Fibroblast of villous mesenchyme (primary cell): Measurements from ENCODE around the gene VSIR. TPM values are rescaled to one million over a fixed set of nuclear protein-coding genes. Genes with fewer than 3 reads are reported as not detected.
A peak's percentile ranks its signal among the peaks of the same experiment; 100 is the strongest.

Experiments used
- DNase-seq: peaks from one replicate; pipeline ENCODE4 v3.0.0-alpha.2; 2010; ENCODE audit warnings: low read depth
- H3K4me3 ChIP-seq: 2 replicates; pipeline ENCODE4 v1.5.1; 2011; ENCODE audit warnings: low read depth, mild to moderate bottlenecking, low read length
- total RNA-seq: library from RNA; depleted of rRNA; stranded (reverse); fragments of >200 nt; gene quantifications from 2 replicates; pipeline ENCODE4 v1.2.3, GENCODE V29; 2012
- TF ChIP-seq, protein P1 (sequence below): IDR thresholded peaks from 2 replicates; pipeline ENCODE4 v1.5.1; 2012; ENCODE audit warnings: low read depth, mild to moderate bottlenecking, low read length; ENCODE audit not compliant: insufficient read depth

VSIR gene
- total RNA-seq, 1 donor = 57.4 TPM

DNA sequence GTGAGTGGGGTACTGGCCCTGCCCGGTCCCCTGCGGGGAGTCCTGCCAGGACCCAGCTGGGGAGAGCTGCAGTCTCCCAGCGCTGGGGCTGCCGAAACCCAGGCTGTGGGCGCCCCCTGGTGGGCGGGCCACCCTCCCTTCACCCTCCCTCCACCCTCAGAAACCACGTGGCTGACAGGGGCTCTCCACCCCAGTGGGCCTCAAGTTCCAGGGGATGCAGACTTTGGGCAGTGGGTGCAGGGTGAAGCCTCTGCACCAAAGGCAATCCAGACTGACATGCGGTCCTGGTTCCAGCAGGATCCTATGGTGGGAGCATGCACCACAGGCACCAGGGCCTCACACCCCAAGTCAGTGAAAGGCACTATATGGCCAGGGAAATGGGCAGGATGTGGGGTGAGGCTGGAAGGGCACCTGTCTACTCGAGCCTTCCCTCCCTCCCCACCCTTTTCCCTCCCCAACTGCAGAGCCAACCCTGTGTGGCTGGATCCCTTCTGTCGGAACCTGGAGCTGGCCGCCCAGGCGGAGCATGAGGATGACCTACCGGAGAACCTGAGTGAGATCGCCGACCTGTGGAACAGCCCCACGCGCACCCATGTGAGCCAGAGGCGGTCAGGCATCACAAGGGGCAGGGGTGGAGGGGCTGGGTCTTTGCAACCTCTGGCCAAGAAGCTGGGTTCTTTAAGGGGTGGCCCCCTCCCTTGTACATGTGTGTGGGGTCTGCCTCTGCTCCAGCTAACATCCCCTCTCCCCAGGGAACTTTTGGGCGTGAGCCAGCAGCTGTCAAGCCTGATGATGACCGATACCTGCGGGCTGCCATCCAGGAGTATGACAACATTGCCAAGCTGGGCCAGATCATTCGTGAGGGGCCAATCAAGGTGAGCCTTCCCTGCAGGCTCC lies 38.9 kb upstream of the VSIR start:
- TF ChIP-seq, protein P1, sequence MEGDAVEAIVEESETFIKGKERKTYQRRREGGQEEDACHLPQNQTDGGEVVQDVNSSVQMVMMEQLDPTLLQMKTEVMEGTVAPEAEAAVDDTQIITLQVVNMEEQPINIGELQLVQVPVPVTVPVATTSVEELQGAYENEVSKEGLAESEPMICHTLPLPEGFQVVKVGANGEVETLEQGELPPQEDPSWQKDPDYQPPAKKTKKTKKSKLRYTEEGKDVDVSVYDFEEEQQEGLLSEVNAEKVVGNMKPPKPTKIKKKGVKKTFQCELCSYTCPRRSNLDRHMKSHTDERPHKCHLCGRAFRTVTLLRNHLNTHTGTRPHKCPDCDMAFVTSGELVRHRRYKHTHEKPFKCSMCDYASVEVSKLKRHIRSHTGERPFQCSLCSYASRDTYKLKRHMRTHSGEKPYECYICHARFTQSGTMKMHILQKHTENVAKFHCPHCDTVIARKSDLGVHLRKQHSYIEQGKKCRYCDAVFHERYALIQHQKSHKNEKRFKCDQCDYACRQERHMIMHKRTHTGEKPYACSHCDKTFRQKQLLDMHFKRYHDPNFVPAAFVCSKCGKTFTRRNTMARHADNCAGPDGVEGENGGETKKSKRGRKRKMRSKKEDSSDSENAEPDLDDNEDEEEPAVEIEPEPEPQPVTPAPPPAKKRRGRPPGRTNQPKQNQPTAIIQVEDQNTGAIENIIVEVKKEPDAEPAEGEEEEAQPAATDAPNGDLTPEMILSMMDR = peak; percentile 86
- DNase-seq = peak; percentile 46
- H3K4me3 ChIP-seq = no peak overlapping the region

DNA sequence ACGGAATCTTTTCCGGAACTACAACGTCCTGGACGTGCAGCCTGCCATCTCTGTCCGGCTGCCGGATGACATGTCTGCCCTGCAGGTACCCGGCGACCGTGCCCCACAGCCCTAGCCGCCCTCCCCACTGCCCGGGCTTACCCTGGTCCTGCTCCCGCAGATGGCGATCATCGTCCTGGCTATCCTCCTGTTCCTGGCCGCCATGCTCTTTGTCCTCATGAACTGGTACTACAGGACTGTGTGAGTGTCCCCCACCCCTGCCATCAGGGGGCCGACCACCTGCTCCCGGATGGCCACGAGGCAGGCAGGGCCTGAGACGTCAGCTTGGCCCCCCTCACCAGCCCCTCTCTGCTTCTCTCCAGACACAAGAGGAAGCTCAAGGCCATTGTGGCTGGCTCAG lies 38.0 kb upstream of the VSIR start:
- no peak for DNase-seq
- TF ChIP-seq, protein P1 = no peak
- H3K4me3 ChIP-seq = no peak overlapping the region

DNA sequence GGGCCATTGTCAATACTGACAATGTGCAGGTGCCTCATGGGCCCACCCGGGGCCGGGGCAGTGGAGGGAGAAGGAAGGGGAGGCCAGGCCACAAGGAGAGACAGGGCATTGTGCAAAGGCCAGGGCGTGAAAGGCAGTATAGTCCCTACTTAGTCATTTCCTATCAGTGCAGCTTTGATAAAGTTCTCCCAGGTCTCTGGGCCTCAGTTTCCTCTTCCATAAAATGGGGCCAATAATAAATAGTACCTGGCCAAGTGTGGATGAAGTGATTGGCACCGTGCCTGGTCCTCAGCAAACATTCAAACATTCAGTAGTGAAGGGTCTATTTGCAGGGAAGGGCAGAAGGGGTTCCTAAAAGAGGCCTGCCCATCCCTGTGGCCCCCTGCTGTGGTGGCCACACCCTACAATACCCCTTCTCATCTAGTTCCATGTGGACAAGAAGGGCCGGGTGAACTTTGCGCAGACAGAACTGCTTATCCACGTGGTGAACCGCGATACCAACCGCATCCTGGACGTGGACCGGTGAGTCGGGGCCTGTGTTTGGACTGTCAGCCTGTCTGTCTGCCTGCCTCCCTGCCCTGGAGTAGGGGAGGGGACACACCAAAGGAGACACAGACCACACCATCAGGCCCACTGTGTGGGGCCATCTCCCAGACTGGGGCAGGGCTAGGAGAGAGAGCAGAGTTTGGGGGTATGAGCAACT lies 36.9 kb upstream of the VSIR start:
- H3K4me3 ChIP-seq = no peak overlapping the region
- DNase-seq = no peak
- TF ChIP-seq, protein P1 = no peak

DNA sequence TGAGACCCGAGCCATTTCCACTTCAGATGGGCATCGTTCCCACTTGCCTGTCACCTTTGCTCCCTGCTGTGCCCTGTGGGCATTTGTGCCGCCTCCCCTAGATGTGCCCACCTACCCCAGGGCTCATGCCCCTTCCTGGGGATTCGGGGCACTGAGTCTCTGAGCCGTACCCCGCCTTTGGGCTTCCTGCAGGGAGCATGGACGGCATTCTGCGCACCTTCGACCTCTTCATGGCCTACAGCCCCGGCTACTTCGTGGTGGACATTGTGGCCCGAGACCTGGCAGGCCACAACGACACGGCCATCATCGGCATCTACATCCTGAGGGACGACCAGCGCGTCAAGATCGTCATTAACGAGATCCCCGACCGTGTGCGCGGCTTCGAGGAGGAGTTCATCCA lies 36.3 kb upstream of the VSIR start:
- H3K4me3 ChIP-seq = no peak overlapping the region
- no peak for DNase-seq

DNA sequence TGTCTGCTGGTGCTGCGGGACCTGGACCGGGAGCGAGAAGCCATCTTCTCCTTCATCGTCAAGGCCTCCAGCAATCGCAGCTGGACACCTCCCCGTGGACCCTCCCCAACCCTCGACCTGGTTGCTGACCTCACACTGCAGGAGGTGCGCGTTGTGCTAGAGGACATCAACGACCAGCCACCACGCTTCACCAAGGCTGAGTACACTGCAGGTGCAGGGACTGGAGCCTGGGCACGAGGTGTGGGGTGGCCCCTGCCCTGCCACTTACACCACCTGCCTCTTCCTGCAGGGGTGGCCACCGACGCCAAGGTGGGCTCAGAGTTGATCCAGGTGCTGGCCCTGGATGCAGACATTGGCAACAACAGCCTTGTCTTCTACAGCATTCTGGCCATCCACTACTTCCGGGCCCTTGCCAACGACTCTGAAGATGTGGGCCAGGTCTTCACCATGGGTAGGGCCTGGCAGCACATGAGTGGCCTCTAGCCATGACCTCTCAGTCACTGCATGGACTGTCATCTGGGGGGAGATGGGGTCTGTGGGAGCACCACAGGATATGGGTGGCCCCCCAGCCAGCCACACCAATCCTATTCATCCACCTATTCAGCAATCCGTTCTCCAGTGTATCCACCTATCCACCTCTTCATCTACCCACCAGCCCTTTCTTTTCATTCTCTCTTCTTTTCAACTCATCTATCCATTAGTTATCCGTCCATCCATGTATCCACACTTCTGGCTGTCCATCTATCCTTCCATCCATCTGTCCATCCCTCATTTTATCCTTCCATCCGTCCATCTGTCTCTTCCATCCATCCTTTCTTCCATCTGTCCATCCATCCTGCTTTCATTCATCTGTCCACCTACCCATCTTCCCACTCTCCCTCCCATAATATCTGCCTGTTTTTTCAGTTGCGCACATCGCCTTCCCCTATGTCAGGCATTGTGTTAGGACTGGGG lies 34.5 kb upstream of the VSIR start:
- DNase-seq = no peak
- TF ChIP-seq, protein P1 = no peak
- no peak overlapping the region for H3K4me3 ChIP-seq

More for the DNA sequence above, 36.3 kb upstream of the VSIR start:
- TF ChIP-seq, protein P1 = no peak

DNA sequence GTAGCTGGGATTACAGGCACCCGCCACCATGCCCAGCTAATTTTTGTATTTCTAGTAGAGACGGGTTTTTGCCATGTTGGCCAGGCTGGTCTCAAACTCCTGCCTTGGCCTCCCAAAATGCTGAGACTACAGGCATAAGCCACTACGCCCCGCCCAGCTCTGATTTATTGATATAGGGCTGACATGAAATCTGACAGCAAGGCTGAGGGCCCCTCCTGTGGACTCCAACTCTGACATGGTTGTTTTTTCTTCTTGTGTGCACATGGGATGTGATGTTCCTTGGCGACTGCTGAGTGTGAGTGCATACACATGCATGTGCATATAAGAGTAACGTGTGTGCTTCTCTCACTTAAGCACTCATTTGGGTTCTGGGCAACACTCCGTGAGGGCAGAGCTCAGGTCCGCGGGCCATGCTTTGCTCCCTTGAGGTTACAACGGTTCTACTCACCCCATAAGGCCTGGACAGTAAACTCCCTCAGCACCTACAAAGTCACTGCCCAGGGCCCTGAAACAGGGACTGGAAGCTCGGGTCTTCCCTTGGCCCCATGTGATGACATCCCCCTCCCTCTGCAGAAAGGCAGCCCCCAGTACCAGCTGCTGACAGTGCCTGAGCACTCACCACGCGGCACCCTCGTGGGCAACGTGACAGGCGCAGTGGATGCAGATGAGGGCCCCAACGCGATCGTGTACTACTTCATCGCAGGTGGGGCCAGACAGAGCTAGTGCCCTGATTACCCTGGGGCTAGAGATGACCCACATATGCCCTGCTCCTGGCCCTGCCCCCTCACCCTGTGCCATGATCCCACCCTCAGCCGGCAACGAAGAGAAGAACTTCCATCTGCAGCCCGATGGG lies 33.6 kb upstream of the VSIR start:
- no peak for DNase-seq
- no peak overlapping the region for H3K4me3 ChIP-seq
- TF ChIP-seq, protein P1 = no peak
